Heart right ventricle (tissue), 16 donors: ENCODE results near the gene MALT1. TPM values are rescaled to one million over a fixed set of nuclear protein-coding genes. Genes with fewer than 3 reads are reported as not detected.

Source experiments
- ATAC-seq, 8 donors: fragments of 200-7000 bp; cut with Tn5 transposase; one replicate each; pipeline ENCODE4 v1.9.1; 2020; ENCODE audit warnings: mild to moderate bottlenecking in 8 of 8, moderate library complexity in 8 of 8, moderate number of reproducible peaks in 1 of 8
- DNase-seq, 2 donors: peaks; one replicate each; pipeline ENCODE4 v3.0.0-alpha.2; 2020
- H3K27ac ChIP-seq, 10 donors: fragments of 200-600 bp; sonication (generic) in 2 of 10; one replicate each; pipeline versions ENCODE4 v1.5.0 to v1.8.0; 2020 to 2022; ENCODE audit warnings: mild to moderate bottlenecking in 3 of 10
- H3K27me3 ChIP-seq, 7 donors: fragments of 200-600 bp; one replicate each; pipeline ENCODE4 v1.8.0; 2021 to 2022; ENCODE audit warnings: mild to moderate bottlenecking in 2 of 7
- H3K36me3 ChIP-seq, 9 donors: fragments of 200-600 bp; sonication (generic) in 1 of 9; one replicate each; pipeline versions ENCODE4 v1.5.0 to v1.8.0; 2020 to 2022; ENCODE audit warnings: mild to moderate bottlenecking in 2 of 9
- H3K4me1 ChIP-seq, 9 donors: fragments of 200-600 bp; sonication (generic) in 1 of 9; one replicate each; pipeline versions ENCODE4 v1.5.0 to v1.8.0; 2020 to 2022; ENCODE audit warnings: mild to moderate bottlenecking in 4 of 9
- H3K4me3 ChIP-seq, 10 donors: fragments of 200-600 bp; sonication (generic) in 2 of 10; one replicate each; pipeline versions ENCODE4 v1.5.0 to v1.8.0; 2020 to 2022; ENCODE audit warnings: mild to moderate bottlenecking in 7 of 10, moderate library complexity in 2 of 10
- H3K9me3 ChIP-seq, 11 donors: fragments of 200-600 bp in 10 of 11; sonication (generic) in 2 of 11; one replicate each; pipeline versions ENCODE4 v1.5.0 to v1.8.0; 2013 to 2022; ENCODE audit warnings: mild to moderate bottlenecking in 2 of 11, control low read depth in 1 of 11, moderate library complexity in 1 of 11
- CTCF ChIP-seq, 9 donors: fragments of 200-600 bp; sonication (generic) in 2 of 9; IDR thresholded peaks; one replicate each; pipeline versions ENCODE4 v1.5.0 to v1.8.0; 2021 to 2022; ENCODE audit warnings: antibody characterized with exemption in 9 of 9, mild to moderate bottlenecking in 5 of 9, moderate library complexity in 1 of 9
- WGBS, 2 donors: extraction: QIAGEN DNeasy Blood & Tissue Kit; methylation state at CpG; one replicate each; pipeline ENCODE4 v1.1.7; 2013; ENCODE audit warnings: inconsistent platforms in 1 of 2; 5-methylcytosine and 5-hydroxymethylcytosine counted together
- intact Hi-C, 10 donors: fragments of 100-400 bp; cut with DNase I; formaldehyde crosslinking; loops; one replicate each; pipeline versions ENCODE4 v1.11.1 to v1.14.2; 2022
- polyA plus RNA-seq, 2 donors: library from polyadenylated mRNA; stranded (reverse); fragments of 200-250 nt; gene quantifications; one replicate each; pipeline ENCODE4 v1.2.3, GENCODE V29; 2013
- total RNA-seq, 10 donors: library from RNA; stranded (reverse); fragmentation: NEBNext Ultra II Directional in 3 of 10; extraction: Animal tissue kit (Norgen Biotek cat#: 25700) in 3 of 10; gene quantifications; one replicate each; pipeline versions ENCODE4 v1.2.1 to v1.2.4, GENCODE V29; 2021 to 2023
- donor health status: Arrhythmogenic right ventricular cardiomyopathy.
- donor health status: ischemic (EF 13 %, LVEDD 7.1; RV severe dilation, severe dysfunction).
- donor health status: healthy with polysubstance abuse.
- donor health status: DM: no; HTN: yes; CAD: no.
- donor health status: DM: no; HTN: no; CAD: no.
- donor health status: ischemic (EF 25% LVEDD 6.9; RV normal size, moderate dysfunction).
- donor health status: ischemic (EF 25% LVEDD 5.7; RV mildly dilated, moderate dysfunction).
- donor health status: healthy.
- donor health status: DM: yes; HTN: yes; CAD: no.
- donor health status: Ischemic cardiomyopathy.
- donor health status: ischemic (EF 35%, LVEDD 5.7; RV mildly dilated, moderate dysfunction).
- donor health status: nonischemic (EF 11% LVEDD 7.7; RV severe dilation, severe dysfunction).
- donor health status: DM: yes; HTN: yes; CAD: no.
- donor health status: PGD.
- donor health status: ischemic (EF 29% LVEDD 5.4; RV normal size, mild dysfunction).
- donor health status: nonischemic (EF 23%, LVEDD 6.1; RV moderate dilation, normal function).

Gene MALT1
- total and polyA plus RNA-seq, 12 donors, result 4.4 to 20.0 (median 10.6) TPM

- Histone ChIP-seq H3K27me3 (no peaks in the 10 kb centered on the region), H3K4me1 (peaks cover 0 to 42% (median 26%) of the 10 kb centered on the region in 9 donors), H3K9me3 (no peaks in the 10 kb centered on the region), H3K4me3 (peak overlapping the region; percentile 22 to 97 (median 76)), H3K27ac (peak overlapping the region; percentile 88 to 99 (median 96)), H3K36me3 (no peaks in the 10 kb centered on the region)
- intact Hi-C loops, result loop anchor here in 5 of 10 donors (5.0 to 10.0 kb wide), 4 partner anchors 53 to 145 kb away; no protein-coding TSS in a partner anchor
- ATAC-seq (peak in 7 of 8 donors; percentile 1 to 57 (median 17)), DNase-seq (peak in 1 of 2 donors; percentile 38)
- peak in 3 of 9 donors; percentile 12 to 44 (median 41) for TF ChIP-seq CTCF (IDR thresholded peaks at IDR 0.05)
- 1% methylated on average over 56 to 64 of the region's 64 CpGs for WGBS, 2 donors
Measured at GRCh38 chr18:58671632-58672564, 633 bp downstream of the MALT1 start.

GRCh38 chr18:58674159-58674558, 2.9 kb downstream of the MALT1 start:
- 84 to 85% methylated on average over 5 of the region's 5 CpGs for WGBS, 2 donors
- H3K4me1 ChIP-seq, result peaks cover 0 to 36% (median 26%) of the 10 kb centered on the region in 9 donors
- no peaks in the 10 kb centered on the region for H3K36me3 ChIP-seq
- intact Hi-C loops, result loop anchor here in 5 of 10 donors (5.0 to 10.0 kb wide), 4 partner anchors 51 to 147 kb away; no protein-coding TSS in a partner anchor
- no peak for TF ChIP-seq CTCF (IDR thresholded peaks at IDR 0.05)
- ATAC-seq (no peak), DNase-seq (no peak)
- H3K9me3 ChIP-seq, result no peaks in the 10 kb centered on the region
- no peak overlapping the region for H3K4me3 ChIP-seq
- no peak overlapping the region for H3K27ac ChIP-seq
- no peaks in the 10 kb centered on the region for H3K27me3 ChIP-seq

GRCh38 chr18:58674863-58675472, 3.7 kb downstream of the MALT1 start:
- intact Hi-C loops, result loop anchor here in 6 of 10 donors (5.0 to 10.0 kb wide), 5 partner anchors 50 to 148 kb away; no protein-coding TSS in a partner anchor
- WGBS, 2 donors, result 76% methylated on average over 3 of the region's 3 CpGs

More at GRCh38 chr18:58674863-58675472, 3.7 kb downstream of the MALT1 start:
- Histone ChIP-seq H3K27ac (no peak overlapping the region), H3K4me1 (peaks cover 0 to 34% (median 23%) of the 10 kb centered on the region in 9 donors), H3K9me3 (no peaks in the 10 kb centered on the region), H3K36me3 (no peaks in the 10 kb centered on the region), H3K4me3 (no peak overlapping the region), H3K27me3 (no peaks in the 10 kb centered on the region)
- ATAC-seq, result no peak
- no peak for TF ChIP-seq CTCF (IDR thresholded peaks at IDR 0.05)
- no peak for DNase-seq
